KMS-11 (cell line): ENCODE data around the gene SYT7.

Source experiments
- H2AFZ ChIP-seq: fragments of 200-600 bp; sonication (generic); 2 replicates; pipeline ENCODE4 v1.6.1; 2016; ENCODE audit warnings: antibody characterized with exemption, mixed run types, low read depth
- H3K27ac ChIP-seq: fragments of 200-600 bp; sonication (generic); 2 replicates; pipeline ENCODE4 v1.6.1; 2016; ENCODE audit warnings: mild to moderate bottlenecking, mixed run types
- H3K27me3 ChIP-seq: fragments of 200-600 bp; sonication (generic); 2 replicates; pipeline ENCODE4 v1.6.1; 2017; ENCODE audit warnings: mild to moderate bottlenecking, low read depth, mixed run types, moderate library complexity; ENCODE audit not compliant: insufficient read depth
- H3K36me3 ChIP-seq: fragments of 200-600 bp; sonication (generic); 2 replicates; pipeline ENCODE4 v1.6.1; 2017; ENCODE audit warnings: mild to moderate bottlenecking, mixed run types; ENCODE audit not compliant: insufficient read depth
- H3K4me1 ChIP-seq: fragments of 200-600 bp; sonication (generic); 2 replicates; pipeline ENCODE4 v1.6.1; 2016; ENCODE audit warnings: mild to moderate bottlenecking, low read depth, mixed run types; ENCODE audit not compliant: poor library complexity, severe bottlenecking
- H3K4me2 ChIP-seq: fragments of 200-600 bp; sonication (generic); 2 replicates; pipeline ENCODE4 v1.7.0; 2016; ENCODE audit warnings: mild to moderate bottlenecking, mixed run types
- H3K4me3 ChIP-seq: fragments of 200-600 bp; sonication (generic); IDR thresholded peaks from 2 replicates; pipeline ENCODE4 v1.6.1; 2017; ENCODE audit warnings: low read depth, low read length, mixed read lengths; ENCODE audit not compliant: insufficient read depth
- H3K79me2 ChIP-seq: fragments of 200-600 bp; sonication (generic); 2 replicates; pipeline ENCODE4 v1.6.1; 2016; ENCODE audit warnings: low read depth, mixed run types; ENCODE audit not compliant: insufficient read depth
- H3K9ac ChIP-seq: fragments of 200-600 bp; sonication (generic); 2 replicates; pipeline ENCODE4 v1.6.1; 2016; ENCODE audit warnings: mild to moderate bottlenecking, mixed run types
- H4K20me1 ChIP-seq: fragments of 200-600 bp; sonication (generic); 2 replicates; pipeline ENCODE4 v1.6.1; 2016; ENCODE audit warnings: mild to moderate bottlenecking, mixed run types; ENCODE audit not compliant: insufficient read depth
- TF ChIP-seq, protein P1 (sequence below): fragments of 200-600 bp; sonication (generic); conservative IDR thresholded peaks from 2 replicates; pipeline ENCODE4 v1.6.1; 2017; ENCODE audit warnings: low read depth, mild to moderate bottlenecking, antibody characterized with exemption, low read length, moderate library complexity, mixed read lengths

Gene SYT7

GRCh38 chr11:61518032-61518795 lies 62.7 kb downstream of the SYT7 start:
- TF ChIP-seq, protein P1, sequence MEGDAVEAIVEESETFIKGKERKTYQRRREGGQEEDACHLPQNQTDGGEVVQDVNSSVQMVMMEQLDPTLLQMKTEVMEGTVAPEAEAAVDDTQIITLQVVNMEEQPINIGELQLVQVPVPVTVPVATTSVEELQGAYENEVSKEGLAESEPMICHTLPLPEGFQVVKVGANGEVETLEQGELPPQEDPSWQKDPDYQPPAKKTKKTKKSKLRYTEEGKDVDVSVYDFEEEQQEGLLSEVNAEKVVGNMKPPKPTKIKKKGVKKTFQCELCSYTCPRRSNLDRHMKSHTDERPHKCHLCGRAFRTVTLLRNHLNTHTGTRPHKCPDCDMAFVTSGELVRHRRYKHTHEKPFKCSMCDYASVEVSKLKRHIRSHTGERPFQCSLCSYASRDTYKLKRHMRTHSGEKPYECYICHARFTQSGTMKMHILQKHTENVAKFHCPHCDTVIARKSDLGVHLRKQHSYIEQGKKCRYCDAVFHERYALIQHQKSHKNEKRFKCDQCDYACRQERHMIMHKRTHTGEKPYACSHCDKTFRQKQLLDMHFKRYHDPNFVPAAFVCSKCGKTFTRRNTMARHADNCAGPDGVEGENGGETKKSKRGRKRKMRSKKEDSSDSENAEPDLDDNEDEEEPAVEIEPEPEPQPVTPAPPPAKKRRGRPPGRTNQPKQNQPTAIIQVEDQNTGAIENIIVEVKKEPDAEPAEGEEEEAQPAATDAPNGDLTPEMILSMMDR = no peak
- Histone ChIP-seq H3K9ac (no peak overlapping the region), H2AFZ (no peak overlapping the region), H4K20me1 (no peaks in the 10 kb centered on the region), H3K27me3 (peaks cover 82% of the 10 kb centered on the region), H3K27ac (no peak overlapping the region), H3K4me3 (no peak overlapping the region), H3K4me1 (no peaks in the 10 kb centered on the region), H3K4me2 (no peak overlapping the region), H3K79me2 (no peaks in the 10 kb centered on the region), H3K36me3 (no peaks in the 10 kb centered on the region)

GRCh38 chr11:61516675-61517572 lies 64.0 kb downstream of the SYT7 start:
- Histone ChIP-seq H3K27me3 (peaks cover 77% of the 10 kb centered on the region), H3K79me2 (no peaks in the 10 kb centered on the region), H3K4me3 (no peak overlapping the region), H2AFZ (no peak overlapping the region), H3K4me1 (no peaks in the 10 kb centered on the region), H3K4me2 (no peak overlapping the region), H3K36me3 (no peaks in the 10 kb centered on the region), H4K20me1 (no peaks in the 10 kb centered on the region), H3K9ac (no peak overlapping the region), H3K27ac (no peak overlapping the region)
- TF ChIP-seq, protein P1 = peak; percentile 98

GRCh38 chr11:61516191-61516590 lies 64.7 kb downstream of the SYT7 start:
- Histone ChIP-seq H3K27me3 (peaks cover 78% of the 10 kb centered on the region), H3K27ac (no peak overlapping the region), H3K4me1 (no peaks in the 10 kb centered on the region), H4K20me1 (no peaks in the 10 kb centered on the region), H3K4me3 (no peak overlapping the region), H2AFZ (no peak overlapping the region), H3K36me3 (no peaks in the 10 kb centered on the region), H3K9ac (no peak overlapping the region), H3K4me2 (no peak overlapping the region), H3K79me2 (no peaks in the 10 kb centered on the region)
- TF ChIP-seq, protein P1 = no peak

GRCh38 chr11:61515686-61516085 lies 65.2 kb downstream of the SYT7 start:
- Histone ChIP-seq H3K36me3 (no peaks in the 10 kb centered on the region), H3K27me3 (peaks cover 76% of the 10 kb centered on the region), H2AFZ (no peak overlapping the region), H3K79me2 (no peaks in the 10 kb centered on the region), H3K4me1 (no peaks in the 10 kb centered on the region), H3K9ac (no peak overlapping the region), H3K27ac (no peak overlapping the region), H3K4me2 (no peak overlapping the region), H3K4me3 (no peak overlapping the region), H4K20me1 (no peaks in the 10 kb centered on the region)
- TF ChIP-seq, protein P1 = no peak
